ENCODE results near the gene GNG12. TPM values are rescaled to one million over a fixed set of nuclear protein-coding genes. Genes with fewer than 3 reads are reported as not detected.

The GNG12 gene
- total and polyA plus RNA-seq, 8 donors: 21.7 to 189 (median 59.6) TPM

- H3K4me1 ChIP-seq: peaks cover 6 to 65% (median 34%) of the 10 kb centered on the region in 4 donors
- no peak for DNase-seq
- 69 to 83% (median 80%) methylated on average over 4 of the region's 4 CpGs for WGBS, 5 donors
Measured at GRCh38 chr1:67825591-67825990, 7.7 kb downstream of the GNG12 start.

DNA sequence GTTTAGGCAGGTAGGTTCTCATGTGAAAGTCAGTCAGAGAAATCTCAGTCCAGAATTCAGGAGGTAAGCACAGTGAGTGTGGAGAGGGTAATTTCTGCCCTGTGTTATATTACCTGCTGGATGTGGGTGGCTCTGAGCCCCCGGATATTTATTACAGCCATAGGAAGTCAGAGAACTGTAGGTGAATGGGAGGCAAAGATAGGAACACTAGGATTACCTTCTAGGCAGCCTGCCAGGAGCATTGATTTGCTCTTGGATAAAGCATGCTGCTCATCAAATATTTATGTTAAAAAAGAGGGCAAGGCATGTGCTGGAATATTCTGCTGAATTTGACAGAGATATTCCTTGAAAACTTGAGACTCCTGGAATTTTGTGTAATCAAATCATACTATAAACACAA is 8.5 kb downstream of the GNG12 start:
- TF ChIP-seq POLR2AphosphoS5 (IDR thresholded peaks at IDR 0.05) (no peak), POLR2A (IDR thresholded peaks at IDR 0.05) (no peak), EP300 (IDR thresholded peaks at IDR 0.05) (no peak)
- TF ChIP-seq, protein P1, sequence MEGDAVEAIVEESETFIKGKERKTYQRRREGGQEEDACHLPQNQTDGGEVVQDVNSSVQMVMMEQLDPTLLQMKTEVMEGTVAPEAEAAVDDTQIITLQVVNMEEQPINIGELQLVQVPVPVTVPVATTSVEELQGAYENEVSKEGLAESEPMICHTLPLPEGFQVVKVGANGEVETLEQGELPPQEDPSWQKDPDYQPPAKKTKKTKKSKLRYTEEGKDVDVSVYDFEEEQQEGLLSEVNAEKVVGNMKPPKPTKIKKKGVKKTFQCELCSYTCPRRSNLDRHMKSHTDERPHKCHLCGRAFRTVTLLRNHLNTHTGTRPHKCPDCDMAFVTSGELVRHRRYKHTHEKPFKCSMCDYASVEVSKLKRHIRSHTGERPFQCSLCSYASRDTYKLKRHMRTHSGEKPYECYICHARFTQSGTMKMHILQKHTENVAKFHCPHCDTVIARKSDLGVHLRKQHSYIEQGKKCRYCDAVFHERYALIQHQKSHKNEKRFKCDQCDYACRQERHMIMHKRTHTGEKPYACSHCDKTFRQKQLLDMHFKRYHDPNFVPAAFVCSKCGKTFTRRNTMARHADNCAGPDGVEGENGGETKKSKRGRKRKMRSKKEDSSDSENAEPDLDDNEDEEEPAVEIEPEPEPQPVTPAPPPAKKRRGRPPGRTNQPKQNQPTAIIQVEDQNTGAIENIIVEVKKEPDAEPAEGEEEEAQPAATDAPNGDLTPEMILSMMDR (IDR thresholded peaks at IDR 0.05): no peak
- Histone ChIP-seq H3K36me3 (peaks cover 0 to 4% (median 0%) of the 10 kb centered on the region in 4 donors), H3K27me3 (no peaks in the 10 kb centered on the region), H3K9me3 (no peaks in the 10 kb centered on the region), H3K27ac (no peak overlapping the region), H3K4me1 (peaks cover under 1 to 63% (median 34%) of the 10 kb centered on the region in 4 donors), H3K4me3 (no peak overlapping the region)
- intact Hi-C loops (cut with DNase I; ENCODE audit: low total_unique reads): loop anchor here (5.0 kb wide), 1 partner anchor 262 kb away; no protein-coding TSS in a partner anchor
- 52 to 85% (median 59%) methylated on average over 1 of the region's 1 CpG for WGBS, 5 donors
- DNase-seq: no peak

More at GRCh38 chr1:67825591-67825990, 7.7 kb downstream of the GNG12 start:
- Histone ChIP-seq H3K4me3 (no peak overlapping the region), H3K9me3 (no peaks in the 10 kb centered on the region), H3K36me3 (peaks cover 0 to 4% (median 0%) of the 10 kb centered on the region in 4 donors), H3K27ac (no peak overlapping the region), H3K27me3 (no peaks in the 10 kb centered on the region)
- intact Hi-C loops (cut with DNase I; ENCODE audit: low total_unique reads): loop anchor here (5.0 kb wide), 1 partner anchor 263 kb away; no protein-coding TSS in a partner anchor
- TF ChIP-seq POLR2AphosphoS5 (IDR thresholded peaks at IDR 0.05): no peak
- TF ChIP-seq EP300 (IDR thresholded peaks at IDR 0.05): no peak
- TF ChIP-seq, protein P1 (IDR thresholded peaks at IDR 0.05): no peak
- TF ChIP-seq POLR2A (IDR thresholded peaks at IDR 0.05): no peak

DNA sequence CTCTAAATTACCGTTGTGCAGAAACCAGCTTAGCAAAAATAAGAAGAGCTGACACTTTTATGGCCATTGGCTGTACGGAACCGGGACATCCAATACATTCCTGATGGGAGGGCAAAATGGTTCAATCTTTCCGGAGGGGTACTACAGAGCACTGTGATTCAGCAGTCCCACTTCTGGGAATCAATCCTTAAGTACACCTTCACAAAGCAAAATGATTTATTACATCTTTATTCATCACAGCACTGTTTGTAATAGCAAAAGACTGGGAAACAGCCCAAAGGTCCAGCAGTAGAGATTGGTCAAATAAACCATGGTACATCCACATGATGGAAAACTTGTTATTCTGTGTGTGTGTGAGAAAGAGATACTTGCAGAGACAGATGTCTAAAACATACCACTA is 9.7 kb downstream of the GNG12 start:
- 69 to 89% (median 83%) methylated on average over 4 of the region's 4 CpGs for WGBS, 5 donors
- no peaks in the 10 kb centered on the region for H3K27me3 ChIP-seq
- DNase-seq: no peak
- TF ChIP-seq POLR2AphosphoS5 (IDR thresholded peaks at IDR 0.05) (no peak), POLR2A (IDR thresholded peaks at IDR 0.05) (no peak), EP300 (IDR thresholded peaks at IDR 0.05) (no peak)
- TF ChIP-seq, protein P1 (IDR thresholded peaks at IDR 0.05): no peak
- H3K9me3 ChIP-seq: no peaks in the 10 kb centered on the region
- peaks cover 5 to 64% (median 37%) of the 10 kb centered on the region in 4 donors for H3K4me1 ChIP-seq
- H3K4me3 ChIP-seq: no peak overlapping the region
- H3K27ac ChIP-seq: peak overlapping the region in 1 of 5 donors; percentile 30
- H3K36me3 ChIP-seq: peaks cover 0 to 4% (median 0%) of the 10 kb centered on the region in 4 donors
- intact Hi-C loops (cut with DNase I; ENCODE audit: low total_unique reads): no loop called here

DNA sequence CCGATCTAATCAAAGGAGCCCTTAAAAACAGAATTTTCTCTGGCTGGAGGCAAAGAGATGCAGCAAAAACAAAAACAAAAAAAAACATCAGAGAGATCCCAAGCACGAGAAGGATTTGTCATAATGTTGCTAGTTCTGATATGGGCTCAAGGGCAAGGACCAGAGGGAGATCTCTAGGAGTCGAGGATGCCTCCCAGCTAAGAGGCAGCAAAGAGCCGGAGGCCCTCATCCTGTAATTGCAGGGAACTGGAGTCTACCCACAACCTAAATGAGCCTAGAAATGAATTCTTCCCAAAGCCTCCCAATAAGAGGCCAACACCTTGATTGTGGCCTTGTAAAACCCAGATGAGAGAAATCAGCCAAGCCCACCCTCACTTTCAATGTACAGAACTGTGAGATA is 12.0 kb downstream of the GNG12 start:
- Histone ChIP-seq H3K9me3 (no peaks in the 10 kb centered on the region), H3K4me1 (peaks cover 9 to 87% (median 47%) of the 10 kb centered on the region in 4 donors), H3K27me3 (no peaks in the 10 kb centered on the region), H3K36me3 (no peaks in the 10 kb centered on the region), H3K27ac (no peak overlapping the region), H3K4me3 (no peak overlapping the region)
- TF ChIP-seq POLR2A (IDR thresholded peaks at IDR 0.05): no peak
- no peak for TF ChIP-seq EP300 (IDR thresholded peaks at IDR 0.05)
- TF ChIP-seq POLR2AphosphoS5 (IDR thresholded peaks at IDR 0.05): no peak
- TF ChIP-seq, protein P1 (IDR thresholded peaks at IDR 0.05): no peak
- 80 to 92% (median 88%) methylated on average over 4 of the region's 4 CpGs for WGBS, 5 donors
- no peak for DNase-seq
- intact Hi-C loops (cut with DNase I; ENCODE audit: low total_unique reads): no loop called here

All from stomach (tissue), 9 donors.